ENCODE results near the gene LAMC3.
"Not testable (repeated sequence)": the region's sequence is repeated elsewhere in the genome, so short reads cannot be mapped to it uniquely, and the experiment has no call there.

The LAMC3 gene

DNA sequence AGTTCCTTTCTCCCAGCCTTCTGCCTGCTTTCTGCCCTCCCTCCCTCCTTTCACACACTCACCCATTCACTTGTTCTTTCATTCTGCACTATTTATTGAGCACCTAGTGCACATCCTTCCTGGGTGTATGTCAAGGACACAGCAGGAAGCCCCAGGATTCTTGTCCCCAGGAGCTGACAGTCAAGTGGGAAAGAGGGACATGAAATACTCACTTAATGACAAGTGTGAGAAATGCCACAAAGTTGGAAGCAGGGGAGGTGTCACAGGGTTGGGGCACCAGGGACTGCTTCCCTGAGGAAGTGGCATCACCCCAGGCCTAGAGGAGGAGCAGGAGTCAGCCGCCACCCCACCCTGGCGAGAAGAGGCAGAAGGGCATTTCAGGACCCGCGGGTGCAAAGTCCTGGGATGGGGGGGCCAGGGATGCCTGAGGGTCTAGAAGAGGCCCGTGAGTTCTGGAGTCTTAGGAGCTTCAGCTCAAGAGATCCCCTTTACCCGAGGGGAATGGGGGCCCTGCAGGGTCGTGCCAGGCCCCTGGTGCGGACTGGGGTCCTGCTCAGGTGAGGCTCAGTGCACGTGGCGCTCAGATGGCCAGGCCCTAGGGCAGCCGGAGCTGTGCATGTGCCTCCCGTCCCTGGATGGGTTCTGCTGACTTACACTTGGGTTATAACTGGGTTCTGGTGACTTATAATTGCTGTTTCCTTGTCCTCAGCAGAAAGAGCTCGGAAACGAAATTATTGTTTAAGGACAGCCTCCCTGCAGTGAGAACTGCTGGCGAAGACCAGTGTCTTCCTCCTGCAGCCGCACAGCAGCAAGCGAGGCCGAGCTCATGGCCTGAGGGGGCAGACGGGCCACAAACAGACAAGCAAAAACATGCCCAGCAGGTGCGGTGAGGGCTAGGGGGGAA, 16.9 kb upstream of the LAMC3 start:
- DNase-seq (ENCODE audit: low spot score) = no peak

DNA sequence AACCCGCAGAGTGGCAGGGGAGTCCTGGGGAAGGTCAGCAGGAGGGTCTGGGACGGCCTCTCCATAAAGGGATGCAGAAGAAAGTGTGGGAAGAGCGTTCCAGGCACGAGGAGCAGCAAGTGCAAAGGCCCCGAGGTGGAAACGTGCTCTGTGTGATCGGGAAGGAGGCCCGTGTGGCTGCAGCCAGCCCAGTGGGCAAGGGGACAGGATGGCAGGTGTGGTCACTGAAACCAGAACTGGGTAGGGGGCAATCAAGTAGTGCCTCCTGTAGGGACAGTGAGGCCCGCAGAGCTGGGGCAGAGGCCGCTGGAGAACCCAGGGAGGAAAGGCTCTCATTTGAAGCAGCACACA, 16.3 kb upstream of the LAMC3 start:
- no peak for DNase-seq (ENCODE audit: low spot score)

DNA sequence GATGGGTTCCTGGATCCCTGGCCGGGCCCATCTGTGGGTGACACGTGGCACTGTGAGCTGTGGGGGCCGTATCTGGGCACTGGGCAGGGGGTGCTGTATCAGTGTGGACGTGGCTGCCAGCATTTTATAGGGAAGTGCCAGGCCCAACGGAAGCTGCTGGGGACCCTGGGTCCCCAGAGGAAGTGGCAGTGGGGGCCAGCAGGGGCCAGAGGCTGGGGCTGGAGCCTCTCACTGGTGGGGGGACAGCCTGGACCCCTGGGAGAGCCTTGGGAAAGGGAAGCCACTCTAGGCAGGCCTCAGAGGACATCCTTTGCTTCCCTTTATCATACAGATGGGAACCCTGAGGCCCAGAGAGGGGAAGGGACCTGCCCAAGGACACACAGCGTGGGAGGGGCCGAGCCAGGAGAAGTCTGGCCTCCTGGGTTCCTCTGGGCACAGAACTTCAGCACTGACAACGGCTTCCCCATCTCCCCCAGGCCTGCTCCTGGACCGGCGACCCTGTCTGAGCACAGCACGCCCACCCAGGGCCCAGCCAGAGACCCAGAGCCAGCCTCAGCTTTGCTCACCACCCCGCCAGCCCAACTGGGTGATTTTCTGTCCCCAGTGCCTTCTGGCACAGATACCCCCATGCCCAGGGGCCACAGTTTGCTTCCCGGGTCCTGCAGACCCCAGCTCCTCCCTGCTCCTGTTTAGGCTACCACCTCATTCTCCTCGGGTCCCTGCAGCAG, 15.5 kb upstream of the LAMC3 start:
- no peak for DNase-seq (ENCODE audit: low spot score)

DNA sequence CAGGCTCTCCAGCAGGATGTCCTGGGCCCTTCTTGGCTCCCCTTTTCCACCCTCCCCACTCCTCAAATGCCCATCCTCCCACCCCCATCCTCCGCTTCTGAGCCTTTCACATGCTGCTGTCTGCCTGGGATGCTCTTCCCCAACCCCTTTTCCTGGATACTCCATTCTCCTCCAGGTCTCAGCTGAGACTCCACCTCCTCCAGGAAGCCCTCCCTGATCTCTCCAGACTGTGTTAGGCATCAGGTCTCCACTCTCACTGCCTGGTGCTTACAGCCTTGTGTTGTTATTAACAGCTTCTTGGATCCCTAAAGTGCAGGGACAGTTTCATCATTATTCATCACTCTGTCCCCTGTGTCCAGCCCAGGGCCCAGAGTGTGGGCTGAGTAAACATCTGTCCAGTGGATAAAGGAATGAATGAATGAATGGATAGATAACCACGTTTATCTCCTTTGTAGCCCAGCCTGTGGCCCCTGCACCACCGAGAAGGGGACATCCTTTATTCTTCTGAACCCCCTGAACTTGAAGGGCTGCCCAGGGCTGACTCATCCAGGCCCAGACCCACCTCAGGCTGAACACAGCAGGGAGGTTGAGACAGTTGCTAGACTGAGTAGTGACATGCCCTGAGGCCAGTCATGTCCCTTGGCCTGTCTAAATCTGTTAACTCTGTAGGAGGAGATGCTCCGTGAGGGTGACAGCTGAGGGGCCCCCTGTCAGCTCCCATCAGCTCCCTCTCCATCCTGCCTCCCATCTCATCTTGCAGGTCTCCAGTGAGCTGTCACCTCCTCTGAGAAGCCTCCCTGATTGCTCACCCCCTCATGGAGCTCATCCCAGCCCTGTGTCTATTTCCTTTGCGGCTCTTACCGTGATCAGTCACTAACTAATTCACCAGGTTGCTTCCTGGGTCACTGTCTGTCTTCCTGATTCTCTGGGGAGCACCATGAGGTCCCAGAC, 14.6 kb upstream of the LAMC3 start:
- DNase-seq (ENCODE audit: low spot score) = no peak

DNA sequence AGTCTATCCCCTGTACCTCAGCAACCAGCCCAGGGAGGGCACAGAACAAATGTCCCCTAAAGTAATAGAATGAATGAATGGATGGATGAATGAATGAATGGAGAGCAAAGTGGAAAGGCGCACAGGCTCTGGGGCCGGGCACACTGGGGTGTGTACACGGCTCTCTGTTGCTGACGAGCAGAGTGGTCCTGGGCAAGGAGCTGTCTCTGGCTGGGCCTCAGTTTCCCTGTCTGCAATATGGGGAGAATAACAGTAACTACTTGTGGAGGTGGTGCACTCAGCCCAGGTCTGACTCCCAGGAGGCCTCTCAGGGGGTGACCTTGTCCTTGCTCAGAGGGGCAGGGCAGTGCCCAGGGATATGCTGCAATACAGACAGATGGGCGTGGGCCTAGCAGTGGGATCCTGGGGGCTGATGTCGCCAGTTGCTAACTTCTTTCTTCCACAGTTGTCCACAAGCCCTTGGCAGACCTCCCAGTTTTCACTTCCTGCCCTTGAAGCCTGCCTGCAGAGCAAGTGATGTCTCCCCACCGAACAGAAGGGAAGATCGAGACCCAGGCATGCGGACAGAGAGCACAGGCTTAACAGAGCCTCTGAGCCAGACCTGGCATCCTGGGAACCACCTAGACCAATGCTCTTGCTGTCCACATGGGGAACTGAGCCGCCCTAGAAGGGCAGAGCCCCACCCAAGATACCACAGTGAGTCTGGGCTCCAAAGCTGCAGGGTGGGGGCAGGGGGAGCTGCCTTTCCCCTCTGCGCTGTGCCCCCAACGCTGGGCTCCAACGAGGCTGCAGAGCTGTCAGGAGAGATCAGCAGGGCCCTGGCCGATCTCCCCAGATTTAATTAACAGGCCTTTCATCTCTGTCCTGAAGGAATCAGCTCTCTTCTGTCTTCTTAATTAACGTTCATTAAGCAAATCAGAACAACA, 13.6 kb upstream of the LAMC3 start:
- no peak for DNase-seq (ENCODE audit: low spot score)

DNA sequence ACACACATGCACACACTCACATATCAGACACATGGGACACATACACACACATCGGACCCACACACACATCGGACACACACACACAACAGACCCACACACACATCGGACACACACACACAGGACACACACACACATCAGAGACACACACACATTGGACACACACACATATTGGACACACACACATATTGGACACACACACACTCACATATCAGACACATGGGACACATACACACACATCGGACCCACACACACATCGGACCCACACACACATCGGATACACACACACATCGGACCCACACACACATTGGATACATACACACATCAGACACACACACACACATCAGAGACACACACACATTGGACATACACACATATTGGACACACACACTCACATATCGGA, 12.8 kb upstream of the LAMC3 start:
- no peak for DNase-seq (ENCODE audit: low spot score)

DNA sequence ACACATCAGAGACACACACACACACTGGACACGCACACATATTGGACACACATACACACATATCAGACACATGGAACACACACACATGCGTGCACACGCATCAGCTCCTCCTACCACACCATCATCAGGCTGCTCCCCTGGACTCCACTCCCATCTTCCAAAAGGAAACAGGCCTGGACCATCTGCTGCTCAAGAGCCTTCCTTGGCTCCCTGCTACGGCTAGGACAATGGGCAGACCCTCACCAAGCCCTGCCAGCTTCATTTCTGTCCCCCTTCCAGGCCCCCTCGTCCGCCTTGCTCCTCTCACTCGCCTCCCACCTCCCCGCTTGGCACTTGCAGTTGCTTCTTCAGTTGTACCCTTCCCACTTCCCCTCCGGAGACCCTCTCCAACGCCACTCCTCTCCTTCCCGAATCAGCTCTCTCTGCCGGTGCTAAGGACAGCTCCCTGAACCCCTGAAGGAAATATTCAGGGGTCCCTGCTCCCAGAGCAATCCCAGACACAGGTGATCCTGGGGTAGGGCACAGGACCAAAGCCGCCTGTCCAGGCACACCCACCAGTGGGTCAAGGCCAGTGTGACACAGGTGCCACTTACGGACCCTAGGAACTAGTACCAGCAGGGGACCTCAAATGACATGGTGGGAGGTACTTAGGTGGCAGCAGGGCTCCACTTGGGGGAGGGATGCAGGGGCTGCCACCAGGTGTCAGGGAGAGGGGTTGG, 12.1 kb upstream of the LAMC3 start:
- DNase-seq (ENCODE audit: low spot score) = no peak

DNA sequence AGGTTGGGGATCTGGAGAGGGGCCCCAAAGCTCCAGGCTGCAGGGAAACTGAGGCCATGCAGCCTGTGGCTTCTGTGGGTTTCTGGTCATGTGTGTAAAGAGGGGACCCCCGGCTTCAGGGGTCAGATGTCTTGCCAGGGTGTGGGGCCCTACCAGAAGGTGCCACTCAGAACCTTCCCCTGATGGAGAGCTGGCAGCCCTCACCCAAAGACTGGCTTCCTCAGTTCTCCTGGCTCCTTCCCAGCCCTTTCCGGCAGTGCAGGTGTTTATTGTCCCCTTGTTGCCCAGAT, 11.6 kb upstream of the LAMC3 start:
- no peak for DNase-seq (ENCODE audit: low spot score)

DNA sequence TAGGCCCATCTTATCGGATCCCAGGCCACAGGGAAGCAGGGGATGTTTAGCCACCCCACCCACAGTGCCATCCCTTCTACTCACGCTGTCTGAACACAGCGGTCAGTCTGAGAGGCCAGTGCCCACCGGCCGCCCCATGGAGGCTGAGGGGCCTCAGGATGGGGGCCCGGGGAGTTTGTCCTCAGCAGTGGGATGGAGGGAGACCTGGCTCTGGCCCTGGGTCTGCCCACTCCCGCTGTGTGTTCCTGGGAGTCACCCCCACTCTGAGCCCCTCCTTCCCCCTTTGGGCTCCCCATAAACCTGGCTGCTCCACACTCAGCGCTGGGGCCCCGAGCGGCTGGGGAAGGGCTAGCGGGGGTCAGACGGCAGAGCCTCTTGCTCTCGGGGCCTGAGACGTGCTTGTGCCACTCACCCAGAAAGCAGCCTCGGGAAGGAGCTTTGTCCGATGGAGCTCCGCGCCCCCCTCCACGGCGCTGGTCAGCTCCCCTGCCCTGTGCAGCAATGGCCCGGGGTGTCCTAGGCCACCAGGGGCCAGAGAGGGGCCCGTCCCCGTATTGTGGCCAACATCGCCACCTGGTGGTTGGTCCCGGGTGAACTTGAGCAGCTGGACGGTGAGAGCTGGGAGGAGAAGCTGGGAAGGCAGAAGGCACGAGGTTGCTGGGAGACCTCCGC, 10.9 kb upstream of the LAMC3 start:
- peak; percentile 94 for DNase-seq (ENCODE audit: low spot score)

DNA sequence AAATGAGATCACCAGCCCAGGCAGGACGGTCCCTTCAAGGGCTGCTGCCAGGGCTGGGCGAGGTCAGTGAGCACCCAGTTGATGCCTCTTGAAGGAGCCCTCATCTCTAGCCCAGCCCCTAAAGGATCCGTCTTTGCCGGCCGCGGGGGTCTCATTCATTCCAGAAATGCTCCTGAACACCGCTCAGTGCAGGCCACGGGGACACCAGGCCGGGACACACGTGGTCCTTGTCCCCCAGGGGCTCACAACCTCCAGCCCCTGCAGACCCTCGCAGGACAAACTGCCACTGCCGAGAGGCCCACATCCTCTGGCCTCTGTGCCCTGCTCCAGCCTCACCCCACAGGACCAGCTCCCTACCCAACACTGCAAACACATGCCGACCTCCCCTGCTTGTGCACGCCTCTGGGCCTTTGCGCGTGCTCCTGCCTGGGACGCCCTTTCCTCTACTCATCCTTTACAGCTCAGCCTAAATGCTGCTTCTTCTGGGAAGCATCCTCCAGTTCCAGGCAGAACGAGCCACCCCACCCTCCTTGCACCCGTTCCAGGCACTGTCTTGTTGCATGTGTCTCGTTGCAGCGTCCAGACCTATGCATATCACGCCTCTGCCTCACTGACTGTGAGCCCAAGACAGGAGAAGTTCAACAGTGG, 10.3 kb upstream of the LAMC3 start:
- no peak for DNase-seq (ENCODE audit: low spot score)

DNA sequence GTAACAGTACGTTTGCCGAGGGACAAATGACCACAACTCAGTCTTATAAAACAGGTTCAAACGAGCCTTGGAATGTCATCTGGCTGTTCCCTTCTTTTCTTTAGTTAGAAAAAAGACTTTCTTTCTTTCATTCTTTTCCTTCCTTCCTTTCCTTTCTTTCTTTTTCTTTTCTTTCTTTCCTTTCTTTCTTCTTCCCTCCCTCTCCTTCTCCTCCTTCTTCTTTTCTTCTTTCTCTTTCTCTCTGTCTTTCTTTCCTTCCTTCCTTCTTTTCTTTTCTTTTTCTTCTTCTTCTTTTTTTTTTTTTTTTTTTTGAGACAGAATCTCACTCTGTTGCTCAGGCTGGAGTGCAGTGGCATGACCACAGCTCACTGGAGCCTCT, 9.7 kb upstream of the LAMC3 start:
- DNase-seq (ENCODE audit: low spot score) = no peak

DNA sequence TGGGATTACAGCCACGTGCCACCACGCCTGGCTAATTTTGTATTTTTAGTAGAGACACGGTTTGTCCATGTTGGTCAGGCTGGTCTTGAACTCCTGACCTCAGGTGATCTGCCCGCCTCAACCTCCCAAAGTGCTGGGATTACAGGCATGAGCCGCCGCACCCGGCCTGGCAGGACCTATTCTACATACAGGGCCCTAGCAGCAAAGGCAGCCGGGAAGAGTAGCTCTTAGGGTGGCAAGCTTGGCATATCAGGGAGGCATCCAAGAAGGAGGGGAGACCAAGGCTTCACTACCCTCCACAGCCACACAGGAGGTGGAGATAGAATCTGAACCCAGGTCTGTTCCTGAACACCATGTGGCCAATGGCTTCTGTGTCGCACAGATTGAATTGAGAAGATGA, 8.4 kb upstream of the LAMC3 start:
- not testable (repeated sequence) for DNase-seq (ENCODE audit: low spot score)

DNA sequence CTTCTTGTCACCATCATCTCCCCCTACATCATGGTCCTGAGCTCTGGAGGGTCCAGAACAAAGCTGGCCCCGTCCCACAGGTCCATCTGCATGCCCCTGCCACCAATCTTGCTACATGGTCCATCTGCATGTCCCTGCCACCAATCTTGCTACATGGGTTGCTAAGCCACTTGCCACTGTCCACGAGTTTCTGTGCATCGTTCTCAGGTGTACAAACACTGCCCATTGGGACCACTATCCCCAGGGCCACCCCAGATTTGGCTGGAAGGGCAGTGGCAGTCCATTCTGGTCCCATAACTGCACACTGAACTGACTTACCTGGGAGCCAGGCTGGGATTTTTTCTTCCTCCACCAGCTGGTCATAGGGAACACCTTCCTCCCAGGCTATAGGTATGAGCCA, 8.0 kb upstream of the LAMC3 start:
- DNase-seq (ENCODE audit: low spot score) = no peak

DNA sequence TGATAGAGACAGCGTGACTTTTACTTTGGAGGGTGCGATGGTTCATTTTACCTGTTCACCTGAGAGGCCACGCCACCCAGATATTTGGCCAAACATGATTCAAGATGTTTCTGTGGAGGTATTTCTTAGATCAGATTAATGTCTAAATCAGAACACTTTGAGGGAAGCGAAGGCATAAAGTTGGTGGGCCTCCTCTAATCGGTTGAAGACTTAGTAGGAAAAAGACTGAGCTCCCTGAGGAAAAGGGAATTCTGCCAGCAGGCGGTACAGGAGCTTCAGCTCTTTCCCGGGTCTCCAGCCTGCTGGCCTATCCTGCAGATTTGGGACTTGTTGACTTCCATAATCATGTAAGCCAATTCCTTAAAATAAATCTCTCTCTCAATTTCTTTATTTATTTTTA, 7.0 kb upstream of the LAMC3 start:
- no peak for DNase-seq (ENCODE audit: low spot score)

DNA sequence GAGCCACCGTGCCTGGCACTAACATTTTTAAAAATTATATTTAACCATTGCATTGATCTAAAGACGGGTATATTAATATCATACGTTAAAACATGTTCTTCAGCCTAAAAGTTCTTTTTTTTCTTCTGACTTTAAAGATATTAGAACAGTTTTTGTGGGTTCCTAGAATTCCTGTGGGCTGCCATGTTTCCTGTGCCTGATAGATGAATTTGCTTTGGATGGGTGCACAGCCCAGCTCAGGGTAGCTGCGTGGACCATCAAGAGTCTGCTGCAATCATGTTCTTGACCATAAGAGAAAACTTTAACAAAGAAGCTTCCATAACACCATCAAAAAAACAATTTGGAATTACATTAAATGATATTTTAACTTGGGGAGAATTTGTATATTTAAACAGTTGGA, 2.4 kb upstream of the LAMC3 start:
- DNase-seq (ENCODE audit: low spot score) = no peak

DNA sequence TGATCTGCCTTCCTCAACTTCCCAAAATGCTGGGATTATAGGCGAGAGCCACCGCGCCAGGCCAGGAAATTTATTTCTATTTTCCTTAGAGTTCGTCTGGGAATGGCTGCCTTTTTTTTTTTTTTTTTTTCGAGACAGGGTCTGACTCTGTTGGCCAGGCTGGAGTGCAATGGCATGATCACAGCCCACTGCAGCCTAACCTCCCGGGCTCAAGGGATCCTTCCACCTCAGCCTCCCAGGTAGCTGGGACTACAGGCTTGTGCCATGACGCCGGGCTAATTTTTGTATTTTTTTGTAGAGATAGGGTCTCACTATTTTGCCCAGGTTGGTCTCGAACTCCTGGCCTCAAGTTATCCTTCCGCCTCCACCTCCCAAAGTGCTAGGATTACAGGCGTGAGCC, 888 bp upstream of the LAMC3 start:
- no peak for DNase-seq (ENCODE audit: low spot score)

DNA sequence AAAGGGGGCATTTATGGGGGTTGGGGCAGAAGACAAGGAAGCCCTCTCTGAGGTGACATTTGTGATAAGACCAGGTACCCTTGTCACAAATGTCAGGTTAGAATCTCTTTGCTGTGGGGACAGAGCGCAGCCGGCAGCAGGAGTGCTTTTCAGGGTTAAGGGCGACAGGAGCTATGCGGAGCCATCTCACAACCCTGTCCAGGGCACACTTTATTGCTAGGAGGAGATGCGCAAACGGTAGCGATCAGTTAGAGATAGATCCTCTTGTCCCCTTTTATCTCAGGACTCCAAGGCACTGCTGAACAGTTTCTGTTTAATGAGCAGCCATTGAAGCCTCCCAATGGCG, 438 bp upstream of the LAMC3 start:
- DNase-seq (ENCODE audit: low spot score) = no peak

DNA sequence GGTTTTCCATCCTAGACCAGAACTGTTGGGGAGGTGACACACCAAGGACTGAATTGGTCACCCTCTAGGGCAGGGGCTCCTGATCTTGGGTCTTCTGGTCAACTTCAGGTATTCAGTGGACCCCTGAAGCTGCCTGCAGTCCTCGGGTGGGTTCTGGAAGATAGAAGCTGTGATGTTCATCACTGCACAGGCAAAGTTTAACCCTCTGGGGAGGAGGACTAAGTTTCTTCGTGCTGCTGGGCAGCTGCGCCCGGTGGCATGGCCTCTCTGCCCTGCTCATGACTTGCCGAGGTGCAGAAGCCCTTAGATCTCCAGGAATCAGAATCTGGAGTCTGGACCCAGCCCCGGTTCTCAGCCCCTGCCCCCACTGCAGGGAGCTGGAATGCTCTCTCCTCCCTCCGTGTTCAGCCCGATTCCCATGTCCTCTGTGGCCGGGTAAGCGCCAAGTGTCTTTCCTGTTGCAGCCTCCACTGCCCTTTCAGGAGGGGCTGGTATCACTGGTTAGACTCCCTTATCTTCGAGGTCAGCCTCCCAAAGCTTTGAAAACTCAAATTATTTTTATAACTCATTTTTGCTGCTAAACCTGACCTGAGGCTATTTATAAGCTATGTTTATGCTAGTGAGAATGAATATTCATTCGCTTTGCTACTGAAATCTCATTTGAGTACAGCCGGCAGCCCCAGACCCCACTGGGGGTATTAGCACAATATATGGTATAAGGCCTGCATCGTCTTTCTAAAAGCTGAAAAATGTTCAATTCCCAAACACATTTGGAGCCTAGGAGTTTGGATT, 1.7 kb downstream of the LAMC3 start:
- no peak for DNase-seq (ENCODE audit: low spot score)

All from COLO829 (cell line).